ENCODE measurements around the gene PCSK1.

- TF ChIP-seq REST (IDR thresholded peaks at IDR 0.05; ENCODE audit: insufficient read depth in 1 of 2, low read depth in 2 of 2, low read length in 1 of 2) (no peak), POLR2AphosphoS5 (IDR thresholded peaks at IDR 0.05; ENCODE audit: low read depth, low read length) (no peak)
- TF ChIP-seq, protein P1, sequence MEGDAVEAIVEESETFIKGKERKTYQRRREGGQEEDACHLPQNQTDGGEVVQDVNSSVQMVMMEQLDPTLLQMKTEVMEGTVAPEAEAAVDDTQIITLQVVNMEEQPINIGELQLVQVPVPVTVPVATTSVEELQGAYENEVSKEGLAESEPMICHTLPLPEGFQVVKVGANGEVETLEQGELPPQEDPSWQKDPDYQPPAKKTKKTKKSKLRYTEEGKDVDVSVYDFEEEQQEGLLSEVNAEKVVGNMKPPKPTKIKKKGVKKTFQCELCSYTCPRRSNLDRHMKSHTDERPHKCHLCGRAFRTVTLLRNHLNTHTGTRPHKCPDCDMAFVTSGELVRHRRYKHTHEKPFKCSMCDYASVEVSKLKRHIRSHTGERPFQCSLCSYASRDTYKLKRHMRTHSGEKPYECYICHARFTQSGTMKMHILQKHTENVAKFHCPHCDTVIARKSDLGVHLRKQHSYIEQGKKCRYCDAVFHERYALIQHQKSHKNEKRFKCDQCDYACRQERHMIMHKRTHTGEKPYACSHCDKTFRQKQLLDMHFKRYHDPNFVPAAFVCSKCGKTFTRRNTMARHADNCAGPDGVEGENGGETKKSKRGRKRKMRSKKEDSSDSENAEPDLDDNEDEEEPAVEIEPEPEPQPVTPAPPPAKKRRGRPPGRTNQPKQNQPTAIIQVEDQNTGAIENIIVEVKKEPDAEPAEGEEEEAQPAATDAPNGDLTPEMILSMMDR (IDR thresholded peaks at IDR 0.05) = no peak
Observed at GRCh38 chr5:96374653-96375052, 58.4 kb downstream of the PCSK1 start.

Data from Panc1 (cell line).